Endothelial cell of umbilical vein (primary cell): ENCODE measurements around the gene GFRA3. TPM values are rescaled to one million over a fixed set of nuclear protein-coding genes. Genes with fewer than 3 reads are reported as not detected.

Experiments
- BruUV-seq: library from RNA; stranded (reverse); fragments of 400-500 nt; replicated peaks from 2 replicates; lab custom pipeline; 2021; lab: Mats Ljungman, UMichigan
- CTCF ChIA-PET: fragments of 300-600, 350-600 bp; sonication (Branson Sonifier 250); formaldehyde crosslinking; loops from one replicate; lab custom pipeline; 2021; ENCODE audit warnings: antibody characterized with exemption, inconsistent platforms; lab: Charles Lee
- POLR2A ChIA-PET: fragments of 300-600, 350-600 bp; sonication (Branson Sonifier 250); formaldehyde crosslinking; loops from one replicate; lab custom pipeline; 2021; ENCODE audit warnings: antibody characterized with exemption, inconsistent platforms; lab: Charles Lee
- DNase-seq: peaks from one replicate; pipeline ENCODE4 v3.0.0-alpha.2; 2011; ENCODE audit warnings: low read depth, low spot score
- FAIRE-seq: peaks from 2 replicates; lab custom pipeline; 2011; peaks lifted over from hg19 to GRCh38; lab: Jason Lieb, UNC
- H2AFZ ChIP-seq: 2 replicates; pipeline ENCODE4 v1.6.0; 2012; ENCODE audit warnings: low read depth, low read length, control low read depth, inconsistent platforms
- H3K27ac ChIP-seq: 2 replicates; pipeline ENCODE4 v1.5.1; 2011; ENCODE audit warnings: low read depth, mild to moderate bottlenecking, control low read depth, low read length, moderate library complexity; ENCODE audit not compliant: insufficient read depth
- H3K27me3 ChIP-seq, 2 experiments: 2 replicates each; pipeline versions ENCODE4 v1.6.0 to v1.6.1; 2011; ENCODE audit warnings: low read length in 2 of 2, mixed read lengths in 1 of 2; ENCODE audit not compliant: control insufficient read depth in 2 of 2, insufficient read depth in 2 of 2
- H3K36me3 ChIP-seq, 2 experiments: 2 replicates in 1 of 2; 3 replicates in 1 of 2; pipeline ENCODE4 v1.5.1; 2011; ENCODE audit warnings: low read length in 2 of 2, mild to moderate bottlenecking in 1 of 2, moderate library complexity in 1 of 2; ENCODE audit not compliant: control insufficient read depth in 2 of 2, insufficient read depth in 2 of 2; ENCODE audit errors: extremely low read depth in 1 of 2
- H3K4me1 ChIP-seq: 3 replicates; pipeline ENCODE4 v1.5.1; 2011; ENCODE audit warnings: mild to moderate bottlenecking, low read length; ENCODE audit not compliant: control insufficient read depth, insufficient read depth; ENCODE audit errors: extremely low read depth
- H3K4me2 ChIP-seq: 2 replicates; pipeline ENCODE4 v1.6.1; 2011; ENCODE audit warnings: low read length, control low read depth, mixed read lengths; ENCODE audit not compliant: insufficient read depth
- H3K4me3 ChIP-seq, 3 experiments: fragments of 200-600 bp in 1 of 3; sonication (generic), shearing (Covaris generic) in 1 of 3; replicated peaks in 1 of 3; 2 replicates each; pipeline ENCODE4 v1.5.1; 2011 to 2016; ENCODE audit warnings: control low read depth in 3 of 3, low read length in 3 of 3, mild to moderate bottlenecking in 2 of 3, inconsistent platforms in 1 of 3, low read depth in 1 of 3, moderate library complexity in 1 of 3; ENCODE audit not compliant: insufficient read depth in 1 of 3
- H3K79me2 ChIP-seq: 2 replicates; pipeline ENCODE4 v1.6.0; 2012; ENCODE audit warnings: low read length, inconsistent platforms; ENCODE audit not compliant: control insufficient read depth, insufficient read depth
- H3K9ac ChIP-seq: replicated peaks from 2 replicates; pipeline ENCODE3; 2011; ENCODE audit warnings: low read length, control low read depth; ENCODE audit not compliant: insufficient read depth; ENCODE audit errors: extremely low read depth
- H3K9me1 ChIP-seq: replicated peaks from 3 replicates; pipeline ENCODE4 v1.6.0; 2011; ENCODE audit warnings: mild to moderate bottlenecking, low read length; ENCODE audit not compliant: control insufficient read depth, insufficient read depth; ENCODE audit errors: extremely low read depth
- H3K9me3 ChIP-seq: replicated peaks from 2 replicates; pipeline ENCODE4 v1.5.1; 2012; ENCODE audit warnings: low read length, inconsistent platforms; ENCODE audit not compliant: control insufficient read depth, insufficient read depth
- H4K20me1 ChIP-seq: replicated peaks from 2 replicates; pipeline ENCODE3; 2011; ENCODE audit warnings: mild to moderate bottlenecking, low read length; ENCODE audit not compliant: control insufficient read depth, insufficient read depth; ENCODE audit errors: extremely low read depth
- EZH2 ChIP-seq: IDR thresholded peaks from 2 replicates; pipeline ENCODE4 v1.6.1; 2012; ENCODE audit warnings: borderline replicate concordance, low read depth, mild to moderate bottlenecking, moderate library complexity, low read length, inconsistent platforms; ENCODE audit not compliant: severe bottlenecking
- FOS ChIP-seq: IDR thresholded peaks from 2 replicates; pipeline ENCODE4 v1.6.1; 2011; ENCODE audit warnings: mild to moderate bottlenecking, low read length, moderate library complexity, borderline replicate concordance; ENCODE audit not compliant: insufficient read depth
- GATA2 ChIP-seq: IDR thresholded peaks from 2 replicates; pipeline ENCODE4 v1.7.0; 2011; ENCODE audit warnings: low read depth, mild to moderate bottlenecking, moderate library complexity, mixed read lengths, low read length; ENCODE audit not compliant: insufficient read length, insufficient read depth
- JUN ChIP-seq: IDR thresholded peaks from 2 replicates; pipeline ENCODE4 v1.6.1; 2011; ENCODE audit warnings: borderline replicate concordance, low read depth; ENCODE audit not compliant: insufficient read length, insufficient read depth
- MYC ChIP-seq: IDR thresholded peaks from one replicate; pipeline ENCODE4 v1.6.1; 2011; ENCODE audit warnings: mild to moderate bottlenecking, low read depth, low read length
- POLR2A ChIP-seq: IDR thresholded peaks from 2 replicates; pipeline ENCODE4 v1.6.1; 2012; ENCODE audit warnings: low read depth, mild to moderate bottlenecking, control low read depth, low read length
- POLR2AphosphoS5 ChIP-seq: IDR thresholded peaks from 2 replicates; pipeline ENCODE4 v1.6.1; 2012; ENCODE audit warnings: low read depth, mild to moderate bottlenecking, control low read depth, low read length, moderate library complexity; ENCODE audit not compliant: insufficient read depth
- dilution Hi-C: fragments of 300-500 bp; cut with MboI; formaldehyde crosslinking; loops from one replicate; pipeline ENCODE4 v1.15.0; 2019; ENCODE audit warnings: low sequenced_read_pairs; ENCODE audit not compliant: extremely low pct_ligation_motif_present
- intact Hi-C: fragments of 100-400 bp; cut with micrococcal nuclease; formaldehyde crosslinking; loops from one replicate; pipeline ENCODE4 v1.10.0; 2022
- polyA plus RNA-seq, 4 experiments: library from polyadenylated mRNA; depleted of rRNA in 3 of 4; stranded (reverse) in 3 of 4; unstranded in 1 of 4; fragments of >200 nt; gene quantifications; 2 replicates each; pipeline versions ENCODE4 v1.2.1 to v1.2.3, GENCODE V29; 2011 to 2012; ENCODE audit warnings: missing spikeins in 1 of 4
- total RNA-seq: library from RNA; stranded (reverse); gene quantifications from 2 replicates; pipeline ENCODE4 v1.2.3, GENCODE V29; 2021
- TF ChIP-seq, protein P1 (sequence below): IDR thresholded peaks from 2 replicates; pipeline ENCODE4 v1.6.1; 2011; ENCODE audit not compliant: insufficient read depth, insufficient read length
- TF ChIP-seq, protein P2 (sequence below), 2 donors: IDR thresholded peaks; 1 replicate in 1 of 2; 2 replicates in 1 of 2; pipeline ENCODE4 v1.5.1; 2011; ENCODE audit warnings: low read length in 2 of 2, mild to moderate bottlenecking in 2 of 2, moderate library complexity in 2 of 2, control low read depth in 1 of 2, inconsistent platforms in 1 of 2, low read depth in 1 of 2; ENCODE audit not compliant: insufficient read depth in 1 of 2; ENCODE audit errors: extremely low read depth in 1 of 2

GFRA3 gene
- total and polyA plus RNA-seq, 2 donors (not counting 3 experiments of a cell fraction or from before 2014, with no cell fraction given), result 0.10 TPM; not detected in 1

DNA sequence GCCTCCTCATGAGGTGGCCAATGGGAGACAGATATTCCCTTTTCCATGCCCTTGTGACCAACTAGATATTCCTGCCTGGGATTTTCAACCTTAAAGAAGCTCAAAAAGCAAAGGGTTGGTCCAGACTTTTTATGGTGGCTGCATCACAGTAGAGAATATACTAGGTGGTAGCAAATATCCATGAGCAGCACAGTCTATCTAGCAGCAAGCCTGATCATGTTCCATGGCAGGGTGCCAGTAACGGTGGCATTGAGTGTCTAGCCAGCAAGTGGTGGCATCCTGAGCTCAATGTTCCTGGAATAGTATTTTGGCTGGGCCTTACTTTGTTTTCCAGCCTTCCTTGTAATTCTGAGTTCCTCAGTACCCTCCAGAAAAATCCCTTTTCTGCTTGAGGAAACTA is 31.4 kb upstream of the GFRA3 start:
- no peaks in the 10 kb centered on the region for H3K9me3 ChIP-seq
- H3K9ac ChIP-seq, result no peak overlapping the region
- no peak overlapping the region for H3K4me3 ChIP-seq
- no peak overlapping the region for H2AFZ ChIP-seq
- dilution Hi-C loops (no loop called here), intact Hi-C loops (no loop called here)
- CTCF ChIA-PET, result interaction anchor here (0.7 to 1.2 kb wide), 2 partner anchors 12 to 45 kb away, joined by 3 read pairs; no protein-coding TSS in a partner anchor
- POLR2A ChIA-PET, result no interaction called here
- no TSS peak for BruUV-seq
- no peaks in the 10 kb centered on the region for H3K4me1 ChIP-seq
- no peaks in the 10 kb centered on the region for H3K9me1 ChIP-seq
- no peaks in the 10 kb centered on the region for H3K27me3 ChIP-seq
- FAIRE-seq (no peak), DNase-seq (no peak)
- TF ChIP-seq FOS, result no peak
- no peak for TF ChIP-seq EZH2
- TF ChIP-seq, protein P1, sequence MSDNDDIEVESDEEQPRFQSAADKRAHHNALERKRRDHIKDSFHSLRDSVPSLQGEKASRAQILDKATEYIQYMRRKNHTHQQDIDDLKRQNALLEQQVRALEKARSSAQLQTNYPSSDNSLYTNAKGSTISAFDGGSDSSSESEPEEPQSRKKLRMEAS, result no peak
- no peak for TF ChIP-seq MYC
- TF ChIP-seq POLR2A, result no peak
- TF ChIP-seq, protein P2, sequence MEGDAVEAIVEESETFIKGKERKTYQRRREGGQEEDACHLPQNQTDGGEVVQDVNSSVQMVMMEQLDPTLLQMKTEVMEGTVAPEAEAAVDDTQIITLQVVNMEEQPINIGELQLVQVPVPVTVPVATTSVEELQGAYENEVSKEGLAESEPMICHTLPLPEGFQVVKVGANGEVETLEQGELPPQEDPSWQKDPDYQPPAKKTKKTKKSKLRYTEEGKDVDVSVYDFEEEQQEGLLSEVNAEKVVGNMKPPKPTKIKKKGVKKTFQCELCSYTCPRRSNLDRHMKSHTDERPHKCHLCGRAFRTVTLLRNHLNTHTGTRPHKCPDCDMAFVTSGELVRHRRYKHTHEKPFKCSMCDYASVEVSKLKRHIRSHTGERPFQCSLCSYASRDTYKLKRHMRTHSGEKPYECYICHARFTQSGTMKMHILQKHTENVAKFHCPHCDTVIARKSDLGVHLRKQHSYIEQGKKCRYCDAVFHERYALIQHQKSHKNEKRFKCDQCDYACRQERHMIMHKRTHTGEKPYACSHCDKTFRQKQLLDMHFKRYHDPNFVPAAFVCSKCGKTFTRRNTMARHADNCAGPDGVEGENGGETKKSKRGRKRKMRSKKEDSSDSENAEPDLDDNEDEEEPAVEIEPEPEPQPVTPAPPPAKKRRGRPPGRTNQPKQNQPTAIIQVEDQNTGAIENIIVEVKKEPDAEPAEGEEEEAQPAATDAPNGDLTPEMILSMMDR (IDR thresholded peaks at IDR 0.05; ENCODE audit: extremely low read depth in 1 of 2, insufficient read depth in 1 of 2, low read depth in 1 of 2, low read length in 2 of 2), result no peak
- no peak for TF ChIP-seq POLR2AphosphoS5
- TF ChIP-seq GATA2, result no peak
- TF ChIP-seq JUN, result no peak
- H3K27ac ChIP-seq, result no peak overlapping the region
- H3K79me2 ChIP-seq, result no peaks in the 10 kb centered on the region
- no peak overlapping the region for H3K4me2 ChIP-seq
- peaks cover 0 to 2% of the 10 kb centered on the region in 2 experiments for H3K36me3 ChIP-seq
- H4K20me1 ChIP-seq, result no peaks in the 10 kb centered on the region
